Measurements from ENCODE around the gene FUT7.
A peak's percentile ranks its signal among the peaks of the same experiment; 100 is the strongest.

The FUT7 gene

GRCh38 chr9:137037035-137037434 lies 5.1 kb upstream of the FUT7 start:
- no peak for TF ChIP-seq CTCF (IDR thresholded peaks at IDR 0.05)

GRCh38 chr9:137035937-137036336 lies 4.0 kb upstream of the FUT7 start:
- TF ChIP-seq CTCF (IDR thresholded peaks at IDR 0.05) = no peak

GRCh38 chr9:137035507-137035834 lies 3.6 kb upstream of the FUT7 start:
- peak; percentile 52 for TF ChIP-seq CTCF (IDR thresholded peaks at IDR 0.05)

GRCh38 chr9:137034709-137035506 lies 3.0 kb upstream of the FUT7 start:
- TF ChIP-seq CTCF (IDR thresholded peaks at IDR 0.05) = peak; percentile 92

- TF ChIP-seq CTCF (IDR thresholded peaks at IDR 0.05) = no peak
Observed at GRCh38 chr9:137034039-137034708, 2.3 kb upstream of the FUT7 start.

GRCh38 chr9:137032858-137033257 lies 970 bp upstream of the FUT7 start:
- no peak for TF ChIP-seq CTCF (IDR thresholded peaks at IDR 0.05)

GRCh38 chr9:137030538-137031527 lies 1.1 kb downstream of the FUT7 start:
- no peak for TF ChIP-seq CTCF (IDR thresholded peaks at IDR 0.05)

All from LNCAP (cell line).